ENCODE measurements around the gene TAAR8.
"Not testable (repeated sequence)": the region's sequence is repeated elsewhere in the genome, so short reads cannot be mapped to it uniquely, and the experiment has no call there.

The TAAR8 gene

DNA sequence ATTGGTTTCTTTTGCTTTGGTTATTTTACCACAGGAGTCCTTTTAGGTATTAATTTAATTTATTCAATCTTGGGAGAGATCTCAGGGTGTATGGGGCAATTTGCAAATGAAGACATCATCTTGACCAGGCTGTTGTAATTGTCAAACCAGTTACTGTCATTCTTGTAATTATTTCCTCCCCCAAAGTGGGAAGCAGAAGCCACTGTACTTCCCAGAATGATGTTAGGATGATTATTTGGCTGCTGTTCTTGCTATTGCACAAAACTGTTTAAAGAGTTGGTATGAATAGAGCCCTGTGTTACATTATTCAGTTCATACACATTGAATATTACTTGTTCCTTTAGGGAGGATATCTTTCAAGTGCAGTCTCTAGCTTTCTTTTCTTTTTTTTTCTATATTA lies 19.3 kb downstream of the TAAR8 start:
- Mint-ChIP-seq H3K27me3 (peaks cover 39% of the 10 kb centered on the region), H3K4me1 (ENCODE audit: low read depth) (no peaks in the 10 kb centered on the region), H3K9me3 (no peaks in the 10 kb centered on the region), H3K36me3 (ENCODE audit: low read depth) (no peaks in the 10 kb centered on the region), H3K27ac (no peak overlapping the region), H3K4me3 (no peak overlapping the region)
- DNase-seq: no peak

DNA sequence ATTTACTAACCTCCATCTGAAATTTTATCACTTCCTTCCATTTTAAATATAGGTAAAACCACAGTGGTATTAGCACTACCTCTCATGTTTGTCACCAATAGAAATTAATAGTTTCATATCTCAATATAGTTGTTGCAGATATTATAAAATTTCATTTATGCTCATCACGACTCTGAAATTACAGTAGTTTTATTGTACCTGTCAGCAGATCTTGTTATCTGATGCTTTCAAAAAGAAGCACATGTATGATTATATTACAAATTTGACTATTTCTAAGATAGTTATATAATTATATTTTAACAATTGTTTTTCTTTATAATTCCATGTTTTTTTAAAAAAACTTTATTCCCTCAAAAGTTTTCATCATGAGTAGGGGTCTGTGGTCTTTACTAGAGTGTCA lies 32.2 kb downstream of the TAAR8 start:
- H3K4me1 Mint-ChIP-seq (ENCODE audit: low read depth): no peaks in the 10 kb centered on the region
- no peak overlapping the region for H3K4me3 Mint-ChIP-seq
- H3K27me3 Mint-ChIP-seq: peaks cover 14% of the 10 kb centered on the region
- H3K9me3 Mint-ChIP-seq: no peaks in the 10 kb centered on the region
- H3K36me3 Mint-ChIP-seq (ENCODE audit: low read depth): no peaks in the 10 kb centered on the region
- H3K27ac Mint-ChIP-seq: no peak overlapping the region
- no peak for DNase-seq

DNA sequence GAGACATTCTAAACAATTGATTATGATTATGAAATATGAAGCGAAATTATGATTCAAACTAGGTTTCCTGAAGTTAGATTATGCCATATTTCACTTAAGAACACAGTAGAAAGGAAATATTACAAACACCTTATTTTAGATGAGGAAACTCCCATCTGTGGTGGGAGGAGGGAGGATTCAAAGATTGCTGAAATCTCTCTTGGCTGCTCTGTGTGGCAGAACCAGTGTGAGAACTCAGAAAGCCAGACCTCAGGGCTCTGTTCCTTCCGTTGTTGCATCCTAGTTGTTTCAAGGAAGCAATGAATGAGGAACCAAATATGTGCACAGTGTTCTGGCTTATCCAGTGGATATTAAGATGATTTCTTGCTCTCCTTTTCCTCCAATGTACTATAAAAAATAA lies 35.0 kb downstream of the TAAR8 start:
- Mint-ChIP-seq H3K4me1 (ENCODE audit: low read depth) (no peaks in the 10 kb centered on the region), H3K4me3 (no peak overlapping the region), H3K27me3 (peaks cover 14% of the 10 kb centered on the region), H3K36me3 (ENCODE audit: low read depth) (no peaks in the 10 kb centered on the region), H3K27ac (no peak overlapping the region), H3K9me3 (no peaks in the 10 kb centered on the region)
- DNase-seq: no peak

DNA sequence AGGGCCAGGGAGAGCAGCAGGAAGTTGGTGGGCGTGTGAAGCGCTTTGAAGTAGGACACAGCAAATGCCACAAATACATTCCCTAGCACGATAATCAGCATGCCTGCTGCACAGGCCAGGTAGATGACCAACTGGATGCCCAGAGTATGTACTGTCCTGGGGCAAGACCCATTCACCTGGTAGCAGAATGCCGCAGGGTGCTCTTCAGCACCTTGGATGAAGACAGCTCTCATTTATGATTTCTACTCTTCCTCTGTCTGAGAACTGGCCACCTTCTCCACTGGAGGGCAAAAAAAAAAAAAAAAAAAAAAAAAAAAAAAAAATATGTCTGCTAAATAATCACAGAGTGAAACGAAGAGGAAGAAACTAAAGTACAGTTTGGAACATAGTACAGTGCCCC lies 37.0 kb downstream of the TAAR8 start, which contains the start of gene TAAR5:
TSS of gene TAAR5 (minus strand) at position 288 of the 400 bp plus-strand sequence. CDS start at position 233, 55 bp downstream.
- H3K4me1 Mint-ChIP-seq (ENCODE audit: low read depth): no peaks in the 10 kb centered on the region
- H3K4me3 Mint-ChIP-seq: no peak within 1 kb of the TSS
- no peaks in the 10 kb centered on the region for H3K9me3 Mint-ChIP-seq
- H3K36me3 Mint-ChIP-seq (ENCODE audit: low read depth): no peaks in the 10 kb centered on the region
- no peak for DNase-seq
- H3K27ac Mint-ChIP-seq: no peak within 1 kb of the TSS
- H3K27me3 Mint-ChIP-seq: peaks cover 25% of the 10 kb centered on the region

DNA sequence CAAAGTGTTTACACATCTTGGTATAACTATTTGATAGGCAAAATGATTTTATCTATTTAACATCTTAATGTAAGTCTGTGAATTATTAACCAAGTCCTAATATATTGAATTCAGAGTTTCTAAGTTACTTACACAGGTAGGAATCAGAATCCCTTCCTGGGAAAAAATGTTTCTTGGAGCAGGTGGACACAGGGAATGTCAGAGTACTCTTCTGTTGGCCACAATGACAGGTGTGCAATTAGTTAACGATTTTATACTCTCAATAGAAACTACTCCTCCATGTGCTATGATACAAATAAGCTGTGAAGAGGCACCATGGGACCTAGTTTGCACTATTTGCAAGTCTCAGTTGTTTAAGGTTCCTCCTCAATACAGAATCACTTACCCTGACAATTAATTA lies 37.9 kb downstream of the TAAR8 start:
- Mint-ChIP-seq H3K27ac (no peak overlapping the region), H3K4me3 (no peak overlapping the region), H3K36me3 (ENCODE audit: low read depth) (no peaks in the 10 kb centered on the region), H3K9me3 (no peaks in the 10 kb centered on the region), H3K27me3 (peaks cover 29% of the 10 kb centered on the region), H3K4me1 (ENCODE audit: low read depth) (no peaks in the 10 kb centered on the region)
- DNase-seq: no peak

DNA sequence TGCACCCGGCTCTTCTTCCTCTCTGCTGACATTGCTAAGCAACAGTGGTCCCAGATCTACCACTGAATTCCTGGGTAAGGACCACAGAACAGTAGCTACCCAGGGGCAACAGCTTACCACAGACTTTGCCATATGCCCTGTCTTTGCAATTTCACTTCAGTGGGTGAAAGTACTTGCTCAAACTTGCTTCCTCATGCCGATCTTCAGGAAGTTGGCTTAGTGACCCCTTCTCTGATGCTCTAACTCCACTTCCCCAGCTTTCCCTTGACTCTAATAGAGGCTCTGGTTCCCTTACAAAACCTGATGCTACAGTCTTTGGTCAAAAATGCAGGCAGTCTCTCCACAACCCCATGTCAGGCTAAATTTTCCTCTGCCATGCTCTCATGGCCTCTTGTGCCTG lies 40.4 kb downstream of the TAAR8 start:
- H3K9me3 Mint-ChIP-seq: no peaks in the 10 kb centered on the region
- no peaks in the 10 kb centered on the region for H3K4me1 Mint-ChIP-seq (ENCODE audit: low read depth)
- DNase-seq: no peak
- H3K27ac Mint-ChIP-seq: no peak overlapping the region
- no peak overlapping the region for H3K4me3 Mint-ChIP-seq
- H3K27me3 Mint-ChIP-seq: peaks cover 26% of the 10 kb centered on the region
- no peaks in the 10 kb centered on the region for H3K36me3 Mint-ChIP-seq (ENCODE audit: low read depth)

DNA sequence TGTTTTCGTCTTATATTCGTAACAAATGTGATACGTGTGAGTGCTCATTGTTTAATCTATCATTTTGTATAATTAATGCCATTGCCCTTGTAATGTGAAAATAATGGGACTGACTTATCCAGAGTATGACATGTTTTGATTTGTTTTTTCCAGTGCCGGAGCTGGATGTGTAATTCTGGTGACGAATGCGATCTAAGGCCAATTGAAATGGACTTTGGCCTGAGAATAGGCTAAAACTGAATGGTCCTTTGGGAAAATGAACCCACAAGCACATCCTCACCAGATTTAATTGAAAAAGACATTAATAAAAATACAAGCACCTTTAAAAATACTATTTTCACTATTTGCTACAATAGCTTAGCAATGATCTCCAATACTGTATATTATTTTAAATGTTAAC lies 43.7 kb downstream of the TAAR8 start:
- no peak overlapping the region for H3K4me3 Mint-ChIP-seq
- no peaks in the 10 kb centered on the region for H3K4me1 Mint-ChIP-seq (ENCODE audit: low read depth)
- H3K36me3 Mint-ChIP-seq (ENCODE audit: low read depth): no peaks in the 10 kb centered on the region
- peaks cover 31% of the 10 kb centered on the region for H3K27me3 Mint-ChIP-seq
- H3K27ac Mint-ChIP-seq: no peak overlapping the region
- DNase-seq: no peak
- no peaks in the 10 kb centered on the region for H3K9me3 Mint-ChIP-seq

DNA sequence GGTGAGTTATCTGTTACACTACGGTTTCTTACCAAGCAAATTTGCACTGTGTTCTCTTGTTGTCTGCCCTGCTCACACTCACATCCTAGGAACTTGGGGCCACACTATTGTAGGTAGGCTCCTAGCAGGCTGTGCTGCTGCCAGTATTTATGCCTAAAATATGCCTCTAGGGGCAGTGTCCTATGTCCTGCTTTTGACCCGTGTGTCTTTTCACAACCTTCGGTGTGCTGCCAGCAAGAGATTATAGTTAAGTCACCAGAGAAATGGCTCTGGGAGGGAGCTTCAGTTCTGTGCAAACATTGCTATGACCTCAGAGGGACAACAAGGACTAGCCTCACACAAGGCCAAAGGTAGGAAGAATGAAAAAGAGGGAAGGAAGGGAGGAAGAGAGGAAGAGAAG lies 46.0 kb downstream of the TAAR8 start:
- no peak for DNase-seq
- Mint-ChIP-seq H3K27me3 (peaks cover 23% of the 10 kb centered on the region), H3K4me1 (ENCODE audit: low read depth) (no peaks in the 10 kb centered on the region), H3K36me3 (ENCODE audit: low read depth) (no peaks in the 10 kb centered on the region), H3K4me3 (no peak overlapping the region), H3K9me3 (no peaks in the 10 kb centered on the region), H3K27ac (no peak overlapping the region)

DNA sequence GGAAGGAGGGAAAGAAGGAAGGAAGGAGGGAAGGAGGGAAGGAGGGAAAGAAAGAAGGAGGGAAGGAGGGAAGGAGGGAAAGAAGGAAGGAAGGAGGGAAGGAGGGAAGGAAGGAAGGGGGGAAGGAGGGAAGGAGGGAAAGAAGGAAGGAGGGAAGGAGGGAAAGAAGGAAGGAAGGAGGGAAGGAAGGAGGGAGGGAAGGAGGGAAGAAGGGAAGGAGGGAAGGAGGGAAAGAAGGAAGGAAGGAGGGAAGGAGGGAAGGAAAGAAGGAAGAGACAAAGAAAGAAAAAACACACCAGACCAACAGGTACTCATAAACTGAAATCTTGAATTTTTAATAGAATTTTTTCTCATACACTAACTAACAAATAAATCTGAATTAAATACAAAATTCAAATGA lies 48.4 kb downstream of the TAAR8 start:
- not testable (repeated sequence) for H3K9me3 Mint-ChIP-seq; H3K27ac Mint-ChIP-seq; H3K4me1 Mint-ChIP-seq (ENCODE audit: low read depth); H3K4me3 Mint-ChIP-seq; DNase-seq; H3K36me3 Mint-ChIP-seq (ENCODE audit: low read depth)
- peaks cover 20% of the 10 kb centered on the region for H3K27me3 Mint-ChIP-seq
